ENCODE measurements around the gene UCK2.

Gene UCK2

GRCh38 chr1:165834881-165835280, 7.5 kb downstream of the UCK2 start:
- DNase-seq = no peak

- DNase-seq = no peak
Observed at GRCh38 chr1:165836664-165837482, 9.5 kb downstream of the UCK2 start.

GRCh38 chr1:165837838-165838364, 10.5 kb downstream of the UCK2 start:
- no peak for DNase-seq

GRCh38 chr1:165840423-165840822, 13.0 kb downstream of the UCK2 start:
- DNase-seq = no peak

GRCh38 chr1:165841582-165842017, 14.2 kb downstream of the UCK2 start:
- DNase-seq = no peak

- no peak for DNase-seq
Observed at GRCh38 chr1:165842023-165842670, 14.7 kb downstream of the UCK2 start.

GRCh38 chr1:165842671-165843129, 15.3 kb downstream of the UCK2 start:
- peak; percentile 71 for DNase-seq

- DNase-seq = no peak
Observed at GRCh38 chr1:165843304-165843703, 15.9 kb downstream of the UCK2 start.

GRCh38 chr1:165844114-165844798, 16.8 kb downstream of the UCK2 start:
- no peak for DNase-seq

GRCh38 chr1:165844933-165845332, 17.5 kb downstream of the UCK2 start:
- DNase-seq = no peak

- no peak for DNase-seq
Observed at GRCh38 chr1:165845569-165845968, 18.2 kb downstream of the UCK2 start.

- no peak for DNase-seq
Observed at GRCh38 chr1:165845992-165846748, 18.8 kb downstream of the UCK2 start.

- no peak for DNase-seq
Observed at GRCh38 chr1:165847486-165847885, 20.1 kb downstream of the UCK2 start.

- DNase-seq = no peak
Observed at GRCh38 chr1:165849353-165850133, 22.1 kb downstream of the UCK2 start.

GRCh38 chr1:165851034-165851658, 23.7 kb downstream of the UCK2 start:
- DNase-seq = no peak

- DNase-seq = no peak
Observed at GRCh38 chr1:165852871-165853270, 25.5 kb downstream of the UCK2 start.

GRCh38 chr1:165853528-165854075, 26.2 kb downstream of the UCK2 start:
- DNase-seq = no peak

GRCh38 chr1:165854101-165854845, 26.9 kb downstream of the UCK2 start:
- no peak for DNase-seq

GRCh38 chr1:165855010-165855838, 27.8 kb downstream of the UCK2 start:
- DNase-seq = no peak
